IPS-18a (cell line): ENCODE results near the gene ARHGAP24.
A peak's percentile ranks its signal among the peaks of the same experiment; 100 is the strongest.

Experiments used
- H3K27ac ChIP-seq: one replicate; pipeline ENCODE4 v1.5.1; 2013; ENCODE audit warnings: low read length
- H3K27me3 ChIP-seq: one replicate; pipeline ENCODE4 v1.6.1; 2013; ENCODE audit warnings: mild to moderate bottlenecking, low read length; ENCODE audit not compliant: control insufficient read depth, insufficient read depth
- H3K36me3 ChIP-seq: one replicate; pipeline ENCODE4 v1.6.1; 2013; ENCODE audit warnings: low read depth, low read length; ENCODE audit not compliant: control insufficient read depth
- H3K4me1 ChIP-seq: one replicate; pipeline ENCODE4 v1.6.1; 2013; ENCODE audit warnings: low read depth, low read length; ENCODE audit not compliant: control insufficient read depth
- H3K4me3 ChIP-seq: one replicate; pipeline ENCODE4 v1.5.1; 2013; ENCODE audit warnings: low read length
- H3K9ac ChIP-seq: one replicate; pipeline ENCODE4 v1.6.1; 2013; ENCODE audit warnings: mild to moderate bottlenecking, low read length, moderate library complexity
- H3K9me3 ChIP-seq: one replicate; pipeline ENCODE4 v1.6.1; 2013; ENCODE audit warnings: low read depth, low read length; ENCODE audit not compliant: control insufficient read depth

The ARHGAP24 gene

GRCh38 chr4:85452058-85452731, 22.8 kb upstream of the ARHGAP24 start:
- Histone ChIP-seq H3K9me3 (no peaks in the 10 kb centered on the region), H3K27ac (no peak overlapping the region), H3K4me3 (no peak overlapping the region), H3K36me3 (no peaks in the 10 kb centered on the region), H3K4me1 (no peaks in the 10 kb centered on the region), H3K27me3 (no peaks in the 10 kb centered on the region), H3K9ac (no peak overlapping the region)

- H3K36me3 ChIP-seq, result no peaks in the 10 kb centered on the region
- no peak overlapping the region for H3K4me3 ChIP-seq
- H3K9me3 ChIP-seq, result no peaks in the 10 kb centered on the region
- no peak overlapping the region for H3K9ac ChIP-seq
- H3K27ac ChIP-seq, result no peak overlapping the region
- no peaks in the 10 kb centered on the region for H3K4me1 ChIP-seq
- H3K27me3 ChIP-seq, result no peaks in the 10 kb centered on the region
Observed at GRCh38 chr4:85455942-85456341, 19.0 kb upstream of the ARHGAP24 start.

GRCh38 chr4:85457752-85458467, 17.0 kb upstream of the ARHGAP24 start:
- no peaks in the 10 kb centered on the region for H3K27me3 ChIP-seq
- no peaks in the 10 kb centered on the region for H3K36me3 ChIP-seq
- H3K27ac ChIP-seq, result no peak overlapping the region
- H3K9ac ChIP-seq, result no peak overlapping the region
- no peaks in the 10 kb centered on the region for H3K4me1 ChIP-seq
- no peak overlapping the region for H3K4me3 ChIP-seq
- H3K9me3 ChIP-seq, result no peaks in the 10 kb centered on the region

- Histone ChIP-seq H3K36me3 (no peaks in the 10 kb centered on the region), H3K9me3 (no peaks in the 10 kb centered on the region), H3K4me1 (no peaks in the 10 kb centered on the region), H3K27me3 (no peaks in the 10 kb centered on the region), H3K4me3 (no peak overlapping the region), H3K9ac (no peak overlapping the region), H3K27ac (no peak overlapping the region)
Observed at GRCh38 chr4:85459736-85460135, 15.2 kb upstream of the ARHGAP24 start.

DNA sequence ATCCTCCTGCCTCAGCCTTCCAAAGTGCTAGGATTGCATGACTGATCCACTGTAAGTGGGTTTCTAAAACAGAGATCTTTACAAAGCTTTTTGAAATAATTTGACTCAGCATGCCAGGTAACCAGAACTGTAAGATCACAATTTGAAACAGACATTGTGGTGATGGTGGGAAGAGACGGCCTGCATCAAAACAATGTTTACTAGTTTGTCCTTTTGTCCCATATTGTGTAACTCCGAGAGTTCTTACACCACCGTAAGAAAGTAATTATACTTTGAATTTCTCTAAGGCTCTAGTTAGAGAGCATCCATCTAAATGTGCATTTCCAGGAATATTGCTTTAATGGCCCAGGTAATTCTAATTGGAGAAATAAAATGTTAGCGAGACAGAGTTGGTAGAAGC, 594 bp upstream of the ARHGAP24 start:
- Histone ChIP-seq H3K9ac (no peak overlapping the region), H3K27ac (no peak overlapping the region), H3K9me3 (no peaks in the 10 kb centered on the region), H3K4me1 (no peaks in the 10 kb centered on the region), H3K4me3 (peak overlapping the region; percentile 88), H3K27me3 (peaks cover 17% of the 10 kb centered on the region), H3K36me3 (no peaks in the 10 kb centered on the region)

- peak overlapping the region; percentile 88 for H3K4me3 ChIP-seq
- no peaks in the 10 kb centered on the region for H3K9me3 ChIP-seq
- H3K9ac ChIP-seq, result peak overlapping the region; percentile 13
- H3K27ac ChIP-seq, result no peak overlapping the region
- H3K27me3 ChIP-seq, result peaks cover 17% of the 10 kb centered on the region
- H3K36me3 ChIP-seq, result no peaks in the 10 kb centered on the region
- H3K4me1 ChIP-seq, result no peaks in the 10 kb centered on the region
Observed at GRCh38 chr4:85475631-85476233, 782 bp downstream of the ARHGAP24 start.

GRCh38 chr4:85476381-85476780, 1.4 kb downstream of the ARHGAP24 start:
- Histone ChIP-seq H3K36me3 (no peaks in the 10 kb centered on the region), H3K4me3 (peak overlapping the region; percentile 57), H3K9ac (no peak overlapping the region), H3K4me1 (no peaks in the 10 kb centered on the region), H3K27me3 (peaks cover 17% of the 10 kb centered on the region), H3K9me3 (no peaks in the 10 kb centered on the region), H3K27ac (no peak overlapping the region)

GRCh38 chr4:85477534-85477933, 2.6 kb downstream of the ARHGAP24 start:
- H3K4me3 ChIP-seq, result no peak overlapping the region
- no peaks in the 10 kb centered on the region for H3K4me1 ChIP-seq
- H3K27me3 ChIP-seq, result peaks cover 17% of the 10 kb centered on the region
- no peak overlapping the region for H3K9ac ChIP-seq
- no peaks in the 10 kb centered on the region for H3K9me3 ChIP-seq
- no peak overlapping the region for H3K27ac ChIP-seq
- no peaks in the 10 kb centered on the region for H3K36me3 ChIP-seq

DNA sequence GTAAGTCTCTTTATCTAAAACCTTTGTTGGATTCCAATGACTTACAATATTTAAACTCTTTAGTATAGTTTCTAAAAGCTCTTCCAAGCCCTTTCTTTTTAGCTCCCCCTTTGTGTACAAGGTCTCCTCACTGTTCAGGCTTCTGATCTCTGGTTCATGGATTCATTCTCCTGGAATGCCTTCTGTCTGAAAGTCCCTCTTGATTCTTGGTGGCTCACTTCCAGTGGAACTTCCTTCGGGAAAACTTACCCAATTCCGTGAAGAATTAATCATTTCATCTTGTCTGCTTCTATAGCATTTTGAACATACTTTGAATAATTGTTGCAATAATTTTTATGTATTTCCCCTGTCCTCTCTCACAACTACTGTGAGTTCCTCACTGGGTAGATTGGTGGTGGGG, 3.6 kb downstream of the ARHGAP24 start:
- H3K27ac ChIP-seq, result no peak overlapping the region
- no peak overlapping the region for H3K4me3 ChIP-seq
- H3K36me3 ChIP-seq, result no peaks in the 10 kb centered on the region
- H3K9ac ChIP-seq, result no peak overlapping the region
- H3K27me3 ChIP-seq, result peaks cover 17% of the 10 kb centered on the region
- no peaks in the 10 kb centered on the region for H3K4me1 ChIP-seq
- H3K9me3 ChIP-seq, result no peaks in the 10 kb centered on the region

- Histone ChIP-seq H3K36me3 (no peaks in the 10 kb centered on the region), H3K4me3 (no peak overlapping the region), H3K27me3 (no peaks in the 10 kb centered on the region), H3K9me3 (no peaks in the 10 kb centered on the region), H3K4me1 (no peaks in the 10 kb centered on the region), H3K27ac (no peak overlapping the region), H3K9ac (no peak overlapping the region)
Observed at GRCh38 chr4:85482010-85482738, 7.2 kb downstream of the ARHGAP24 start.

DNA sequence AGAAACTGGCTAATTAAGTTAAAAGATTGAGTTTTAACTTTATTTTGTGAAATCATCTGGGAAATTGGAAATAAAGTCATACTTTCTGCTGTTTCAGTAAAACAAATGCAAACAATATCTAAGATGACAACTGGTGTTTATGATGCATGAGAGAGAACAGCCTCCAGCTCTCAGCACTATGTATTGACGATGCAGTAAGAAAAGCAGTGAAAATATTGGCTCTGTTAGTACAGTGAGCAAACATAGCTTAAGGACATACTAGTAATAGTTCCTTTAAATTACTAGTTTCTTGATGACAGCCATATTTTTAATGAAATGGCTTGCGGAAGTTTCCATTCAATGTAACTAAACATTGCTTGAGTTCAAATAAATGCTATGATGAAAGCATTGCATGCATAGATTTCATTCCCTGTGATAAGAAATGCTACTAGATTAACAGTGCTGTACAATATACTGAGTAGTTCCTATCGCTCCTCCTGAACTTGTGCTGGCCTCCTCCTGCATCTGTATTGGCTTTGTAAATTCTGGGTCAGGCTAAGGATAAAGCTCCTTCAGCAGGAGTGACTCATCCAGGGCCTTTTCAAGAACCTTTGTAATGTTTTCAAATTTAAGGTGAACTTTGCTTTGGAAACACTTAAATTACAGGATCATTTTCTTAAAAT, 11.6 kb downstream of the ARHGAP24 start:
- Histone ChIP-seq H3K27me3 (no peaks in the 10 kb centered on the region), H3K4me1 (peaks cover 9% of the 10 kb centered on the region), H3K27ac (no peak overlapping the region), H3K9ac (no peak overlapping the region), H3K4me3 (no peak overlapping the region), H3K9me3 (no peaks in the 10 kb centered on the region), H3K36me3 (no peaks in the 10 kb centered on the region)
